Activated CD8-positive, alpha-beta T cell treated with anti-CD3 and anti-CD28 coated beads for 36 hours (primary cell): ENCODE measurements around the gene GPC5. TPM values are rescaled to one million over a fixed set of nuclear protein-coding genes. Genes with fewer than 3 reads are reported as not detected.

Experiments
- ATAC-seq: fragments of 200-7000 bp; cut with Tn5 transposase; one replicate; pipeline ENCODE4 v1.10.0; 2021; ENCODE audit warnings: mild to moderate bottlenecking, moderate library complexity
- CTCF ChIA-PET: fragments of 350-600 bp; sonication (Branson Sonifier 250); formaldehyde crosslinking; loops from one replicate; lab custom pipeline; 2021; ENCODE audit warnings: antibody characterized with exemption; lab: Charles Lee
- POLR2A ChIA-PET: fragments of 350-600 bp; sonication (Branson Sonifier 250); formaldehyde crosslinking; loops from one replicate; lab custom pipeline; 2021; ENCODE audit warnings: antibody characterized with exemption; lab: Charles Lee
- DNase-seq: peaks from one replicate; pipeline ENCODE4 v3.0.0-alpha.2; 2020
- H3K27ac Mint-ChIP-seq: one replicate; pipeline ENCODE4 v1.8.0; 2021; ENCODE audit warnings: mild to moderate bottlenecking, mixed read lengths
- H3K27me3 Mint-ChIP-seq: one replicate; pipeline ENCODE4 v1.8.0; 2021; ENCODE audit warnings: mixed read lengths
- H3K36me3 Mint-ChIP-seq: one replicate; pipeline ENCODE4 v1.8.0; 2021; ENCODE audit warnings: low read depth, mixed read lengths
- H3K4me1 Mint-ChIP-seq: one replicate; pipeline ENCODE4 v1.8.0; 2021; ENCODE audit warnings: low read depth, mixed read lengths
- H3K4me3 Mint-ChIP-seq: one replicate; pipeline ENCODE4 v1.8.0; 2021; ENCODE audit warnings: mild to moderate bottlenecking, moderate library complexity, mixed read lengths
- H3K9me3 Mint-ChIP-seq: one replicate; pipeline ENCODE4 v1.8.0; 2021; ENCODE audit warnings: mixed read lengths
- CTCF ChIP-seq: fragments of 200-600 bp; IDR thresholded peaks from one replicate; pipeline ENCODE4 v1.8.0; 2022; ENCODE audit warnings: antibody characterized with exemption, mild to moderate bottlenecking
- intact Hi-C: fragments of 100-400 bp; cut with micrococcal nuclease; formaldehyde crosslinking; loops from one replicate; pipeline ENCODE4 v1.10.0; 2022
- total RNA-seq, 2 experiments: library from RNA; stranded (reverse); gene quantifications; one replicate each; pipeline ENCODE4 v1.2.3, GENCODE V29; 2021

Gene GPC5
- total RNA-seq, 2 experiments from 2014 or later: 0.13 to 0.14 TPM

GRCh38 chr13:92224052-92224821, 825.8 kb downstream of the GPC5 start:
- TF ChIP-seq CTCF: no peak
- Mint-ChIP-seq H3K36me3 (no peaks in the 10 kb centered on the region), H3K4me3 (no peak overlapping the region), H3K27me3 (no peaks in the 10 kb centered on the region), H3K27ac (no peak overlapping the region), H3K9me3 (peaks cover 5% of the 10 kb centered on the region), H3K4me1 (no peaks in the 10 kb centered on the region)
- no peak for DNase-seq
- ChIA-PET CTCF (no interaction called here), POLR2A (no interaction called here)
- intact Hi-C loops: no loop called here
- no peak for ATAC-seq

- Mint-ChIP-seq H3K36me3 (no peaks in the 10 kb centered on the region), H3K9me3 (peaks cover 5% of the 10 kb centered on the region), H3K27me3 (no peaks in the 10 kb centered on the region), H3K27ac (no peak overlapping the region), H3K4me1 (no peaks in the 10 kb centered on the region), H3K4me3 (no peak overlapping the region)
- no peak for DNase-seq
- intact Hi-C loops: no loop called here
- ChIA-PET POLR2A (no interaction called here), CTCF (no interaction called here)
- no peak for TF ChIP-seq CTCF
- ATAC-seq: no peak
Measured at GRCh38 chr13:92224825-92225224, 826.4 kb downstream of the GPC5 start.

GRCh38 chr13:92225861-92226260, 827.4 kb downstream of the GPC5 start:
- Mint-ChIP-seq H3K27me3 (no peaks in the 10 kb centered on the region), H3K4me1 (no peaks in the 10 kb centered on the region), H3K4me3 (no peak overlapping the region), H3K9me3 (peaks cover 5% of the 10 kb centered on the region), H3K27ac (no peak overlapping the region), H3K36me3 (no peaks in the 10 kb centered on the region)
- CTCF ChIA-PET: no interaction called here
- TF ChIP-seq CTCF: no peak
- no peak for DNase-seq
- POLR2A ChIA-PET: no interaction called here
- ATAC-seq: no peak
- intact Hi-C loops: no loop called here

GRCh38 chr13:92232871-92233270, 834.5 kb downstream of the GPC5 start:
- Mint-ChIP-seq H3K36me3 (no peaks in the 10 kb centered on the region), H3K9me3 (no peaks in the 10 kb centered on the region), H3K27me3 (no peaks in the 10 kb centered on the region), H3K4me1 (no peaks in the 10 kb centered on the region), H3K4me3 (no peak overlapping the region), H3K27ac (no peak overlapping the region)
- intact Hi-C loops: no loop called here
- POLR2A ChIA-PET: no interaction called here
- CTCF ChIA-PET: no interaction called here
- no peak for ATAC-seq
- no peak for TF ChIP-seq CTCF
- no peak for DNase-seq

- intact Hi-C loops: no loop called here
- Mint-ChIP-seq H3K27ac (no peak overlapping the region), H3K27me3 (no peaks in the 10 kb centered on the region), H3K36me3 (no peaks in the 10 kb centered on the region), H3K9me3 (no peaks in the 10 kb centered on the region), H3K4me1 (no peaks in the 10 kb centered on the region), H3K4me3 (no peak overlapping the region)
- TF ChIP-seq CTCF: no peak
- CTCF ChIA-PET: no interaction called here
- ATAC-seq (no peak), DNase-seq (no peak)
- POLR2A ChIA-PET: no interaction called here
Measured at GRCh38 chr13:92251671-92252210, 853.3 kb downstream of the GPC5 start.
